RWPE2 (cell line): ENCODE results near the gene SLC20A1.

Experiments used
- ATAC-seq: fragments of 200-7000 bp; cut with Tn5 transposase; 3 replicates; pipeline ENCODE4 v1.9.1; 2021; ENCODE audit warnings: low read depth
- DNase-seq: peaks from one replicate; pipeline ENCODE4 v3.0.0-alpha.2; 2020; ENCODE audit warnings: low spot score
- H3K27ac ChIP-seq: fragments of 450-650 bp; 2 replicates; pipeline ENCODE4 v1.5.1; 2017; ENCODE audit warnings: mild to moderate bottlenecking; ENCODE audit not compliant: poor library complexity, severe bottlenecking
- H3K27me3 ChIP-seq: fragments of 250-450 bp; sonication (Bioruptor Pico); 2 replicates; pipeline ENCODE4 v1.5.1; 2021; ENCODE audit warnings: mild to moderate bottlenecking, moderate library complexity; ENCODE audit not compliant: insufficient read depth, poor library complexity, severe bottlenecking
- H3K36me3 ChIP-seq: fragments of 250-450 bp; sonication (Bioruptor Pico); 2 replicates; pipeline ENCODE4 v1.5.1; 2020; ENCODE audit warnings: low read depth, mild to moderate bottlenecking, moderate library complexity
- H3K4me1 ChIP-seq: fragments of 250-450 bp; sonication (Bioruptor Pico); 2 replicates; pipeline ENCODE4 v1.5.1; 2021; ENCODE audit warnings: mild to moderate bottlenecking, moderate library complexity; ENCODE audit not compliant: insufficient read depth, poor library complexity, severe bottlenecking
- H3K4me3 ChIP-seq: fragments of 250-450 bp; sonication (Bioruptor Pico); 2 replicates; pipeline ENCODE4 v1.5.1; 2021; ENCODE audit warnings: mild to moderate bottlenecking, moderate library complexity; ENCODE audit not compliant: severe bottlenecking
- H3K9me3 ChIP-seq: fragments of 250-450 bp; sonication (Bioruptor Pico); 2 replicates; pipeline ENCODE4 v1.5.1; 2021; ENCODE audit warnings: mild to moderate bottlenecking, moderate library complexity; ENCODE audit not compliant: severe bottlenecking
- TF ChIP-seq, protein P1 (sequence below): fragments of 450-650 bp; IDR thresholded peaks from one replicate; pipeline ENCODE4 v1.5.1; 2017; ENCODE audit warnings: mild to moderate bottlenecking, moderate library complexity; ENCODE audit not compliant: poor library complexity, severe bottlenecking

Gene SLC20A1

GRCh38 chr2:112690853-112691401 lies 45.2 kb downstream of the SLC20A1 start:
- DNase-seq (no peak), ATAC-seq (no peak)
- no peaks in the 10 kb centered on the region for H3K36me3 ChIP-seq
- H3K4me3 ChIP-seq: no peak overlapping the region
- TF ChIP-seq, protein P1, sequence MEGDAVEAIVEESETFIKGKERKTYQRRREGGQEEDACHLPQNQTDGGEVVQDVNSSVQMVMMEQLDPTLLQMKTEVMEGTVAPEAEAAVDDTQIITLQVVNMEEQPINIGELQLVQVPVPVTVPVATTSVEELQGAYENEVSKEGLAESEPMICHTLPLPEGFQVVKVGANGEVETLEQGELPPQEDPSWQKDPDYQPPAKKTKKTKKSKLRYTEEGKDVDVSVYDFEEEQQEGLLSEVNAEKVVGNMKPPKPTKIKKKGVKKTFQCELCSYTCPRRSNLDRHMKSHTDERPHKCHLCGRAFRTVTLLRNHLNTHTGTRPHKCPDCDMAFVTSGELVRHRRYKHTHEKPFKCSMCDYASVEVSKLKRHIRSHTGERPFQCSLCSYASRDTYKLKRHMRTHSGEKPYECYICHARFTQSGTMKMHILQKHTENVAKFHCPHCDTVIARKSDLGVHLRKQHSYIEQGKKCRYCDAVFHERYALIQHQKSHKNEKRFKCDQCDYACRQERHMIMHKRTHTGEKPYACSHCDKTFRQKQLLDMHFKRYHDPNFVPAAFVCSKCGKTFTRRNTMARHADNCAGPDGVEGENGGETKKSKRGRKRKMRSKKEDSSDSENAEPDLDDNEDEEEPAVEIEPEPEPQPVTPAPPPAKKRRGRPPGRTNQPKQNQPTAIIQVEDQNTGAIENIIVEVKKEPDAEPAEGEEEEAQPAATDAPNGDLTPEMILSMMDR: peak; percentile 44
- no peaks in the 10 kb centered on the region for H3K9me3 ChIP-seq
- H3K27ac ChIP-seq: peak overlapping the region; percentile 75
- no peaks in the 10 kb centered on the region for H3K27me3 ChIP-seq
- H3K4me1 ChIP-seq: peaks cover 32% of the 10 kb centered on the region

DNA sequence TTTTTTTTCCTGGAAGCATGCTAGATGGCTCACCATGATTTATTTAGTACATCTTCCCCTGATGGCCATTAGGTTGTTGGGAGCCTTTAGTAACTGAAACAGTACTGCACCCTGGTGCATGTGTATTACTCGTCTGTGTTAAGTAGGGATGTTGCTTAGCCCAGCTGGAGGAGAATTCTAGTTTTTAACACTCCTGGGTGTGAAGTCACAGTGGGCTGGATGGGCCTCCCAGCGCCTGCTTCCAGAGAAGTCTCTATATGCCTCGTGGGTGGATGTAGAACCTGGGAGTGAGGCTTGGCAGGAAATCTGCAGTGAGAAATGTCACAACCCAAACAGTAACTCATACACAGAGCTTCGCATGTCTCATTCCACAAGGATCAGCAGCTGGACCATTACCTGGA lies 46.1 kb downstream of the SLC20A1 start:
- Histone ChIP-seq H3K4me3 (no peak overlapping the region), H3K27ac (peak overlapping the region; percentile 75), H3K36me3 (no peaks in the 10 kb centered on the region), H3K4me1 (peaks cover 32% of the 10 kb centered on the region), H3K27me3 (no peaks in the 10 kb centered on the region), H3K9me3 (no peaks in the 10 kb centered on the region)
- ATAC-seq: peak; percentile 5; the same call in 1 of the 3 replicates
- TF ChIP-seq, protein P1: no peak
- DNase-seq: no peak

DNA sequence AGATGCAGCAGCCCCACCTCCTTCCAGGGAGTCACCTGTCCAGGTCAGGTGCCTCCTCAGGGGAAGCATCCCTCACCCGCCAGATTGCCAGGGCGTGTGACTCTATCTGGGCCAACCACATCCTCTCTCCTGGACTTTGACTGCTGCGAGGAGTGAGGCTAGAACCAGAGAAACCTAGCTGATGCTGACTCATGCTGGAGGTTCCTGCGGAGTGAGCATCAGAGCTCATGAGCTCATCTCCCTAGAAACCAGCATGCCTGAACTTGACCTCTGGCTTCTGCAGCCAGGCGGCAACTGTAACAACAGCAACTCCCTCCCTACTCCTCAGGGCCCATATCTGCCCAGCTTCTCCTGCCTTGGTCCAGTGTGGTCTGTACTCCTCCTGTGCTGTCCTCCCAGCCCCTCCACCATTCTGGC lies 46.8 kb downstream of the SLC20A1 start:
- Histone ChIP-seq H3K36me3 (no peaks in the 10 kb centered on the region), H3K4me3 (no peak overlapping the region), H3K27me3 (no peaks in the 10 kb centered on the region), H3K9me3 (no peaks in the 10 kb centered on the region), H3K4me1 (peaks cover 32% of the 10 kb centered on the region), H3K27ac (peak overlapping the region; percentile 75)
- ATAC-seq: peak; percentile 98
- peak; percentile 94 for DNase-seq
- TF ChIP-seq, protein P1: no peak

GRCh38 chr2:112692918-112693317 lies 47.2 kb downstream of the SLC20A1 start:
- no peak for DNase-seq
- no peak for ATAC-seq
- Histone ChIP-seq H3K27me3 (no peaks in the 10 kb centered on the region), H3K36me3 (no peaks in the 10 kb centered on the region), H3K27ac (peak overlapping the region; percentile 75), H3K9me3 (no peaks in the 10 kb centered on the region), H3K4me1 (peaks cover 32% of the 10 kb centered on the region), H3K4me3 (no peak overlapping the region)
- TF ChIP-seq, protein P1: no peak

DNA sequence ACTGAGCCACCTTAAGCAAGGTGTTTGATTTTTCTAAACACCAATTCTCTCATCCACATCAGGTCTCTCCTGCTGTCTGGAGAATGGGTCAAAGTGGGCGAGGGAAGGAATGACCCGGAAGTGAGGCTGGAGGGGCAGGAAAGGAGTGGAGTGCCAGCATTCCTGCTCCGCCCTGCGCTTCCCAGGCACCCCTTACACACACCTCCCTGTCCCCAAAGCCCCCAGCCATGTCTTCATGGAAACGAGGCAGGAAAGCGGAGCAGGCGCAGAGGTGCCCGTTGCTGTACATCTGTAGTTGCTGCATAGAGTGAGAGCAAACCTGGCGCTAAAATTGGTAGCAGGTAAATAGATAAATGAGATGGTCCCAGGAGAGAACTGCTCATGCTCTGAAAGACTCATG lies 47.9 kb downstream of the SLC20A1 start:
- Histone ChIP-seq H3K27ac (peak overlapping the region; percentile 75), H3K4me1 (peaks cover 26% of the 10 kb centered on the region), H3K9me3 (no peaks in the 10 kb centered on the region), H3K27me3 (no peaks in the 10 kb centered on the region), H3K36me3 (no peaks in the 10 kb centered on the region), H3K4me3 (no peak overlapping the region)
- TF ChIP-seq, protein P1: no peak
- no peak for DNase-seq
- no peak for ATAC-seq
